GM21390 (cell line): ENCODE measurements around the gene SUPT3H.
"Not testable (repeated sequence)": the region's sequence is repeated elsewhere in the genome, so short reads cannot be mapped to it uniquely, and the experiment has no call there.

Experiments
- ATAC-seq: cut with Tn5 transposase; IDR thresholded peaks from one replicate; pipeline ENCODE4 v1.9.1; 2021; ENCODE audit not compliant: unreplicated experiment

The SUPT3H gene

GRCh38 chr6:45185403-45186251 lies 192.1 kb downstream of the SUPT3H start:
- ATAC-seq, result no peak

GRCh38 chr6:45184937-45185336 lies 192.8 kb downstream of the SUPT3H start:
- ATAC-seq, result no peak

DNA sequence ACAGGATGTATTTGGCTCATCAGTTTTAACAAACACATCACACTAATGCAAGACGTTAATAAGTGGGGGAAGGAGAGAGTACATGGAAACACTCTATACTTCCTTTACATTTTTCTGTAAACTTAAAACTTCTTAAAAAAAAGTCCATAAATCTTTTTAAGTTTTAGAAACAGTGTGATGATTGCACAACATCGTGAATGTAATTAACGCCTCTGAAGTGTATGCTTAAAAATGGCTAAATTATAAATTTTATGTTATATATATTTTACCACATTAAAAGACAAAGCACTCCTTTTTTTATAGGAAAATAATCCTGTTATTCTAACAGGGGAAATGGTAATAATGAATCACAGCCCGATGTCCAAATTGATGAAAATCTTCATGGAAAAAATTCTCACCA lies 193.7 kb downstream of the SUPT3H start:
- ATAC-seq, result no peak

GRCh38 chr6:45176373-45176772 lies 201.4 kb downstream of the SUPT3H start:
- ATAC-seq, result not testable (repeated sequence)

- ATAC-seq, result no peak
Measured at GRCh38 chr6:45175272-45175671, 202.5 kb downstream of the SUPT3H start.

- no peak for ATAC-seq
Measured at GRCh38 chr6:45174045-45174444, 203.7 kb downstream of the SUPT3H start.

DNA sequence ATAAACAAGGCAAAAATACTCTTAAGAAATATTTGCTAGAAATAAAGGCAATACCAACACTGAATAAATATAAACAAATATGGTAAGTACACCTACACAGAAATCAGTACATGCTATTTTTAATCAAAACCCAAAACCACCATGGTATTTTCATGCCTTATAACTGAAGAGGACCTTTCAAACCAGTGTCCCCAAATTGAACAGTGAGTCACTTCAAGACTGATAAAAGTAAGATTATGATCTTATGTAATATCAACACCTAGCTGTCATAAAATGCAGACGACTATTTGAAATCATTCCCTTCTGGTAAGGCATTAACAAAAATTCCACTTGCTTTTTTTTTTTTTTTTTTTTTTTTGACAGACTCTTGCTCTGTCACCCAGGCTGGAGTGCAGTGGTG lies 206.4 kb downstream of the SUPT3H start:
- no peak for ATAC-seq

DNA sequence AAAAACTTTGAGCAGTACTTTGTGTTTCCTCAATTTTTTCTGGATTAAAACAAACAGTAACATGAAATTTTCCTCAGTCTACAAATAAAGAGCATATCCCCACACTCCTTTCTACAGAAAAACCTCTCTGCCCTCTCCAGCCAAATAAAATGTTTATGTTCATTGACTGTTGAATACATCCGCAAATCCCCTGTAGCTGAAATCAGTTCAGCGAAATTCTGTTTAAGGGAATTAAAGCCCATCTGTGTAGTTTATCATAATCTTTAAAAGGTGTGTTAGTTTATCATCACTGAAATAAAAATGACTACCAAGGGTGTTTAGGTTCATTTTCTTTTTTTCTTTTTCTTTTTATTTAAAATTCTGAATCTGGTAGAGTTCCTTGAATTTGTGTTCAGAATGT lies 207.4 kb downstream of the SUPT3H start:
- no peak for ATAC-seq

DNA sequence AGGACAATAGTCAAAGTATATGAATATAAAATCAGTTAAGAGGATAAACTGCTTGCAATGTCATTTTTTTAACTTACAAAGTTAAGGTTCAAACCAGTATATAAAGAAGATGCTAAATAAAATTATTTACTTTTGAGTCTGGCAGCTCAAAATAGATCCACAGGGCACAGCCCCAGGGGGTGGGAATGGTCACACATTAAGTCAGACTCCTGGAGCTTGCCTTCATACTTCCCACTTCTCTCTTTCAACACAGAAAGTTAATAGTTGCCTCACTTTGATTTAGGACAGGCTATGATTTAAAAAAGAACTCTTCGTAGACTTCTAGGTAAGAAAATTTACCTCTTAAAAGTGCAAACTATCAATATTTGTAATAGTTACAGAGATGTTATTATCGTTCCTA lies 207.9 kb downstream of the SUPT3H start:
- no peak for ATAC-seq

- ATAC-seq, result peak; percentile 73
Measured at GRCh38 chr6:45163952-45164766, 213.6 kb downstream of the SUPT3H start.

GRCh38 chr6:45160305-45160704 lies 217.4 kb downstream of the SUPT3H start:
- no peak for ATAC-seq

DNA sequence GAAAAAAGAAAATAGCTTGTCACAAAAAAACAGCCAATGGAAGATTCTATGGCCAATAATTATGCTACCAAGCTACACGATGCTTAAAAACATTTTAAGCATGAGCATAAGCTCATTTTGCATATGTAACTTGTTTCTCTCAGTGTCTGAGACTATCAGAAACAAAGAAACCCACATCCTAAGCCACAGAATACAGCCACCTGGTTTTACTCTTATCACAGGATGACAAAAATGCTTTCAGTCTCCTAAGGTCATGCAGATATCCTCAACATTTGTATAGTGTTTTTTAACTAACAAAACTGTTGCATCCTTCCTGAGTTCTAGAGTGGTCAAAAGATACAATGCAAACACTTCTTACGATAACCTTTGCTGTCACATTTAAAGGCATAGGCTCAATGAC lies 221.7 kb downstream of the SUPT3H start:
- ATAC-seq, result peak; percentile 100

GRCh38 chr6:45155341-45155894 lies 222.3 kb downstream of the SUPT3H start:
- ATAC-seq, result no peak

GRCh38 chr6:45154679-45155078 lies 223.1 kb downstream of the SUPT3H start:
- no peak for ATAC-seq

DNA sequence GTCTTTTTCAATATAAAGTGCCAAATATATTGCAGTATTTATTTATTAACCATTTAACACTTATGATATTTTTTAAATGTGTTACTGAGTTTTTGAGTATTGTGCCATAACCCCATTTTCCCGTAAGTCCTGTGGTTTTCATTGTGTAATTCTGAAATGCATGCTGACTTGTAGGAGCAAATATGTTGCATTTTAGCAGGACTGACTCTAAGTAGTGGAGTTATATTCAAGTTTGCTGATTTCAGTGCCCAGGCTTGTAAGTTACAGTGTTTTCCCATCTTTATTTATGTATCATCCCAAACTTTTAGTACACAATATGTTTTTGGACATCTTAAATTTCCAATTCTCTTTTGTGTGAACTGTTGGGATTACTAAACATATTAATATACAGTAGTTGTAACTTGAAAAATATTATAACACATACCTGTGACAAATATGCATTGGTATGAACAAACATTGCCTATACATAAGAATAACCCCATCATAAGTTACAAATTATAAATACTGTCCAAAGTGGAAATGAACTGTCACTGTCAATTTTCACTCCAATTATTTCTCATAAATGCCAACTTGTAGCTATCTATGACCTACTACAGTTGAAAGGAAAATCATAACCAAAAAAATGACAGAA lies 228.9 kb downstream of the SUPT3H start:
- no peak for ATAC-seq

- ATAC-seq, result no peak
Measured at GRCh38 chr6:45148278-45148677, 229.5 kb downstream of the SUPT3H start.

DNA sequence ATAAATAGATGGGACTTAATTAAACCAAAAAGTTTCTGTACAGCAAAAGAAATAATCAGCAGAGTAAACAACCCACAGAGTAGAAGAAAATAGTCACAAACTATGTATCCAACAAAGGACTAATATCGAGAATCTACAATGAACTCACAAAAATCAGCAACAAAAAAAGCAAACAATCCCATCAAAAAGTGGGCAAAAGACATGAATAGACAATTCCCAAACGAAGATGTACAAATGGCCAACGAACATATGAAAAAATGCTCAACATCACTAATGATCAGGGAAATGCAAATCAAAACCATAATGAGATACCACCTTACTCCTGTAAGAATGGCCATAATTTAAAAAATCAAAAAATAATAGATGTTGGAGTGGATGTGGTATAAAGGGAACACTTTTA lies 232.1 kb downstream of the SUPT3H start:
- not testable (repeated sequence) for ATAC-seq

DNA sequence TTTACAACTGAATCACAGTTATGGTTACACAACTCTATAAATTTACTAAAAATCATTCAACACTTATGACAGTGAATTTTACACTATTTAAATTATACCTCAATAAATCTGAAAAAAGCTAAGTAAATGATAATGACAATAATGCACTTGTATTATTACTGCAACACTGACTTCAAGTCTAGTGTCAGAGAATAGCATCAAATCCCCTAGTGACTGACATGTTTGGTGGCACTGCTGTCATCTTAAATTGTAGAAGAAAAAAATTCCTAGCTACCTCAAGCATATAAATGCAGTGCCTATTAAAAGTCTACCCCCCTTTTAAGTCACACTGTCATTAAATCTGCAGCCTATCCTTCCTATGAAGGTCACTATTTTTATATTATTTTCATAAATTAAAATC lies 239.0 kb downstream of the SUPT3H start:
- ATAC-seq, result no peak

- ATAC-seq, result no peak
Measured at GRCh38 chr6:45136495-45136894, 241.2 kb downstream of the SUPT3H start.

DNA sequence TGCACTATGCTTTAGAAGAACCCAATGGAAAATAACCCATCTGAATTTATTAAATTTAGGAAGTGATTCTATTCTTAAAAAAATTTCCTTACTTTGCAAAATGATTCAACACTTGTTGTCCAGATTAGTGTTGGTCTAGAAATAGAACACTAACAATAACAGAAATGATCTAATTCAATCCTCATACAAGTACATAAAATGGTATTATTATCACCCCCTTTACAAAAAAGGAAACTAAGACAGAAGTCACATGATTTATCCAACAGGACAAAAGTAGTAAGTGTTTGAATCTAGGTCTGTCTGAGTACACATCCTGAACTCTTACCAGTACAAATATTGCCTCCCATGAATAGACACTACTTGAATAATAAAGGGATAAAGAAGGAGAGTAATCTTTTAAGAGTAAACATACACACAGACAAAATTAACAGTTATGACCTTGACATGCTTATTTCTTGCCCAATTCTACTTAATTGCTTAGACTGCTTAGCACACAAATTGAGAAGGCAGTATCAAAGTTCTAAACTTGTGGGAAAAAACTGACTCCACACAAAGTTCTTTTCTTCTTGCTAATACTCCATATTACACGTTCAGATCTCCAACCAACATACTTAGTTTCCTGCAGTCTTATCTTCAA lies 245.0 kb downstream of the SUPT3H start:
- no peak for ATAC-seq

DNA sequence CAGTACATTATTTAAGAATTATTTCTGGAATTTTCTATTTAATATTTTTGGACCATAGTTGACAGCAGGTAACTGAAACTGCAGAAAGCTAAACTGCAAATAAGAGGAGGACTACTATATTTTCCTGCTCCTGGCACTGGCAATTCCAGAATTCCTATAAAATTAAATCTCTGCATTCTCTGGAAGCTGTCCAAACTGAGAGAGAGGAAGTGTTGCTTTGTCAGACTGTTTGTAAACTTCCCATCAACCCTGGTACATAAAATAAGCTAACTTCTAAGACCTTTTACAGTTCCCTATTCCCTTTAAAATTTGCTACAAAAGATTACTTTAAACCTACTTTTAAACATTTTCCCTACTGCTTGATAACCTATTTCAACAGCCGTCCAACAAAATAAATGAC lies 245.7 kb downstream of the SUPT3H start:
- no peak for ATAC-seq
